ENCODE measurements around the gene NR4A3.

The NR4A3 gene

DNA sequence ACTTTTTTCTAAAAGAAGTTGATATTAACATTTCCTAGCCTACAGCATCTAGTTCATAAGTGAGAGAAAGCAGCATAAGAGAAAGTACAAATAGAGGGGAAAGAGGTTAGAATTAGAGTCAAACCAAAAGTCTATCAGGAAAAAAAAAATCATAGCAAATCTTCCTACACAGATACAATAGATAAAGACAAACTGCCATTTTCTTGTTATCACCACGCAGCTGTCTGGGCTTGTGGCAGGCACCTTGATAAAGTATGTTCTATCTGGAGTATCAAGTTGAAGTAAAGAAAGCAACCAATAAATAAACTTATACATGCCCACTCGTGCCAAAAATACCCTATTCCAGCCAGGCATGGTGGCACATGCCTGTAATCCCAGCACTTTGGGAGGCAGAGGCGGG is 5.3 kb upstream of the NR4A3 start:
- no peak for DNase-seq

DNA sequence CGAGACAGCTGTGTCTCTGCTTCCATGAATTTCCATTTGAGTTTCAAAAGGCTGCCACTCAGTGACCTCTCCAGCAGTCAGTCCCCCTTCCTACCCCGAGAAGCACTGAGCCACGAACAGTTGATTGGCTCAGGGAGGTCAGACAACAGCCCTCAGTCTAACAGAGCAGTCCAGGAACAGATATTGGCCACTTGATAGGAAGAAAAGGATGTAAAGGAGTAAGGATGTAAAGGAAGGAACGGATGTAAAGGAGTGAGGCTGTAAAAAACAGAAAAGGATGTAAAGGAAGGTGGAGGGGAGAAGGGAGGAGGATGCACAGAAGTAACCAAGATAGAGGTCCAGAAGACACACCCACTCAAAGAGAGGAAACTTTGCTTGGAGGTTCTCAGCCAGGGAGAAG is 3.2 kb upstream of the NR4A3 start:
- DNase-seq, result no peak

DNA sequence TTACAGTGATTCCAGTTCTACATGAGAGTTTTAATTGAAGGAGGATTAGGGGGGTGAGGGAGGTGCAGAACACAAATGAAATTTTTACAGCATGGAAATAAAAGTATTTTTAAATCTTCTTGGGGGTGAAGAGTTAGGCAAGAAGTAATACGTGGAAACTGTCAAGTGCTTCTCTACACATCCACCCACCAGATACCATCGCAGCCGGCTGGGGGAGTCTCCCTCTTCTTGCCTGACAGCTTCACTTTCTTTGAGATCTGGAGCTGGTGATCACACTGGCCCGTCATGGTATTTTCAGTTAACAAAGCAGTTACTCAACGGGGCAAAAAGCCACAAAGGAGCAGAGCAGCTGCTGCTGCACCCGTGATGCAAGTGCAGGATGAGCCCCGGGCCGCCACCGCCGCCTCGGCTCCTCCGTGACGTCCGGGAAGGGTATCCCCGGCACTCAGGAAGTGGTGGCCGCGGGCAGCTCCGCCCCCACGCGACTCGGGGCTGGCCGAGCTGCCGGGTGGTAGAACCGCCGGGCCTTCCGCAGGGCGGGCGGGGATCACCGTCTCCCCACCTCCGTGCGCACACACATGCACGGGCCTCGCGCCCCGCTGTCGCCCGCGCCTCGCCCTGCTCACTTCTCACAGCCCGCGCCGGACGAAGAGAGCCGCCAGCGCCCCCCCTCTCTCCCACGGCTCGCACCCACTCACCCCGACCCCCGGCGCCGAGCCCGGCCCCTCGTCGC is 2.4 kb upstream of the NR4A3 start:
- peak; percentile 66 for DNase-seq

- DNase-seq, result no peak
These were observed 1.6 kb upstream of the NR4A3 start for GRCh38 chr9:99819856-99820684.

DNA sequence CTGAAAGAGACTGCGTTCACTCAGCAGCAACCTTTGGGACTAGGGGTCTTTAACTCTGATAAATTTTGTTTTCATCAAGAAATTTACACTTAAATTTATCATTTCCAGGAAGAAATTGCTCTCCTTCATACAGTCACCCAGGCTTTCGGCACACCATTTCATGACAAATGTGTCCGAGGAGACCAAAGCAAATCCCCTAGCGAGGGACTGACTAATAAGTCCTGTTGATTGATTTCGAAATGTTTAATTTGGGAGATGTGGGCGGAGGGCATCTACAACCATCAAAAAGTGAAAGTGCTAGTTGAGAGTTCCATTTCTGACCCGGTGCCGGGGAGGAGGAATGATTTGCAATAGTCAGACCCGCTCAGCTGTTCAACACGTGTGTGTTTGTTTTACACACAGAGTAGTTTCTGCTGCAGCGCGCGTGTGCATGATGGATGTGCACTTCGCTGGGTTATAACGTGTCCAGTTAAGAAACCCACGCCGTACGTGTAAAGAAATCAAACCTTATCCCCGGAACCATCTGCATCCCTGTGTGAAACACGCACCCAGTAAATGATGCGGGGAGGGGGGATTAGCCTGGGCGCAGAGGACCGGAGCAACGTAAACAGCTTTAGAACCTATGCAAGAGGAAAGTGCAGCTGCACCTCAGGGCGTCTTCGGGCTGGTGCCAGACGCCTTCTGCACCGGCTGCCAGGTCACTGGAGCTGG is 845 bp upstream of the NR4A3 start:
- DNase-seq, result peak; percentile 32

DNA sequence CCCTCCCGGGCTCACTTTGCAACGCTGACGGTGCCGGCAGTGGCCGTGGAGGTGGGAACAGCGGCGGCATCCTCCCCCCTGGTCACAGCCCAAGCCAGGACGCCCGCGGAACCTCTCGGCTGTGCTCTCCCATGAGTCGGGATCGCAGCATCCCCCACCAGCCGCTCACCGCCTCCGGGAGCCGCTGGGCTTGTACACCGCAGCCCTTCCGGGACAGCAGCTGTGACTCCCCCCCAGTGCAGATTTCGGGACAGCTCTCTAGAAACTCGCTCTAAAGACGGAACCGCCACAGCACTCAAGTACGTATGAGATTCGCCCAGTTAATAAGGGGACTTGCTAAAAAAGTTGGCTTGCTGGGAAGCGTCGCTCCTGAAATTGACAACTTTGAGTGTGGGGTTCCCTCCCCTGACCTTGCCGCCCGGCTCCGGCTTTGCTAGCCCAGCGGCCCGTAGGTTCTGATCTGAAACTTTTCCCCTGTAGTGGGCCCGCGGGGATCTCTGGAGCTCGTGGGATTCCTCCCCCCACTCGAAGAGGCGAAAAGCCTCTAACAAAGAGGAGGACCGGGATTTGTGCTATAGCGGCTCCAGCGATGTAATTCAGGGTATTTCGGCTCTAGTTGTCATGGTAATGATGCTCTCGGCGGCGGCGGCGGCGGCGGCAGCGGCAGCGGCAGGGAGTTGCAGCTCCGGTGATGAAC is 572 bp downstream of the NR4A3 start:
- no peak for DNase-seq

- DNase-seq, result no peak
These were observed 1.3 kb downstream of the NR4A3 start for GRCh38 chr9:99822806-99823591.

- DNase-seq, result no peak
These were observed 2.1 kb downstream of the NR4A3 start for GRCh38 chr9:99823681-99824377.

DNA sequence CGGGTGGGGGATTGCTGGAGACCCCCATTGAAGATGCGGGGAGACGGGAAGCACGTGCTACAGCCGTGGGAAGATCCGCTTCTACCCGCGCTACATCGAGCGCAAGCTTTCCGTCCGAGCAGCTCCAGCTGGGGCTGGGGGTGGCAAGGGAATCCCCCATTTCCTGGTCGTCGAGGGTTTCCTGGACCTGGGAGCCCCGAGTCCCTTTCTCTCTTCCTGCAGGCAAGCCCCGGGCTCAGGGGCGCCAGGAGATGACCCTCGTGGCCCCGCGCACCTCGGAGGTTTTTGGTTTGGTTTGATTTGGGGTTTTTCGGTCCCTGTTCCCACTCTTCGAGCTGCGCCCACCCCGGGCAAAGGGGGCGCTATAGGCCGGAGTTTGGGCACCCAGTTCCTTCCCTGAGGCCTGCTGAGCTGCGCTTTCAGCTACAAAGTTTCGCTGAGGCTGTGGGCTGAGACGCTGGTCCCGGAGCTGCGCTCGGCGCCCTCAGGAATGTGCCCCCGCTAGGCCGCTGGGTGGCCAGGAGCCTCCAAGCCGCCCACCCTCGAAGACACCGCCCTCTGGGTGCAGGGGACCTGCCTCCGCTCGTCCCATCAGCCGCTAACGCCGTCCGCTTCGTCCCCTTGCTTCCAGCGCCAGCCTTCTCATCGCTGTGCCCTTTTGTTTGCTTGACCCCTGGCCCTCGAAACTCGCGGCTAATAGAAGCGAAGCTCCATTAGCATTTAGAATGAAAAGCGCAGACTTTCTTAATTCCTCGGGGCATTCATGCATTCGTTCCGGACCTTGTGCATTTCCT is 2.9 kb downstream of the NR4A3 start:
- DNase-seq, result no peak

GRCh38 chr9:99825172-99826046 is 3.7 kb downstream of the NR4A3 start:
- DNase-seq, result no peak

- DNase-seq, result no peak
These were observed 4.9 kb downstream of the NR4A3 start for GRCh38 chr9:99826579-99826978.

DNA sequence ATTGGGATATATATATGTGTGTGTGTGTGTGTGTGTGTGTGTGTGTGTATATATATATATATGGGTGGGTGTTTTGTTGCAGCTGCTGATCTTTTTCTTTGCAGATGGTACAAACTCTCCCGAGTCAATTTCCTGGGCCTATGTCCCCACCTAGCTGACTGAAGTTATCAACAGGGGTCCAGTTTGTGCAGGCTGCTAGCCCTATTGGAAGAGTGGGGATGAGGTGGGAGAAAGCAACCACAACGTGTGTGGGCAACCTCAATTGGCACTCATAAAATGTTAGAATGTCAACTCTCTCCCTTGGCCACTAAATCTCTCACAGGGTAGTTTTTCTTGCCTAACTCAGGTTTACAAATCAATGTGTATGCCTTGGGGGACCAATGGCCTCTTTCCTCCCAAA is 5.6 kb downstream of the NR4A3 start:
- no peak for DNase-seq

DNA sequence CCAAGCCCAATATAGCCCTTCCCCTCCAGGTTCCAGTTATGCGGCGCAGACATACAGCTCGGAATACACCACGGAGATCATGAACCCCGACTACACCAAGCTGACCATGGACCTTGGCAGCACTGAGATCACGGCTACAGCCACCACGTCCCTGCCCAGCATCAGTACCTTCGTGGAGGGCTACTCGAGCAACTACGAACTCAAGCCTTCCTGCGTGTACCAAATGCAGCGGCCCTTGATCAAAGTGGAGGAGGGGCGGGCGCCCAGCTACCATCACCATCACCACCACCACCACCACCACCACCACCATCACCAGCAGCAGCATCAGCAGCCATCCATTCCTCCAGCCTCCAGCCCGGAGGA is 6.3 kb downstream of the NR4A3 start:
- DNase-seq, result no peak

DNA sequence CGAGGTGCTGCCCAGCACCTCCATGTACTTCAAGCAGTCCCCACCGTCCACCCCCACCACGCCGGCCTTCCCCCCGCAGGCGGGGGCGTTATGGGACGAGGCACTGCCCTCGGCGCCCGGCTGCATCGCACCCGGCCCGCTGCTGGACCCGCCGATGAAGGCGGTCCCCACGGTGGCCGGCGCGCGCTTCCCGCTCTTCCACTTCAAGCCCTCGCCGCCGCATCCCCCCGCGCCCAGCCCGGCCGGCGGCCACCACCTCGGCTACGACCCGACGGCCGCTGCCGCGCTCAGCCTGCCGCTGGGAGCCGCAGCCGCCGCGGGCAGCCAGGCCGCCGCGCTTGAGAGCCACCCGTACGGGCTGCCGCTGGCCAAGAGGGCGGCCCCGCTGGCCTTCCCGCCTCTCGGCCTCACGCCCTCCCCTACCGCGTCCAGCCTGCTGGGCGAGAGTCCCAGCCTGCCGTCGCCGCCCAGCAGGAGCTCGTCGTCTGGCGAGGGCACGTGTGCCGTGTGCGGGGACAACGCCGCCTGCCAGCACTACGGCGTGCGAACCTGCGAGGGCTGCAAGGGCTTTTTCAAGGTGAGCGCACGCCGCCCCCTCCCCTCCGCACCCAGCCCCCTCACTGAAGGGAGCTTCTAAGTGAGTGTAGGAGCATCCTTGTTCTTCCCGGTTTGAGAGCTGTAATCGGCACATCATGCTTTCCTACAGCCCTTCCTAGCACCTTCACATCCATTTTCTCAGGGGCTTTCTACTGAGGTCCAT is 6.9 kb downstream of the NR4A3 start:
- DNase-seq, result no peak

GRCh38 chr9:99831857-99832557 is 10.3 kb downstream of the NR4A3 start:
- no peak for DNase-seq

- no peak for DNase-seq
These were observed 10.8 kb downstream of the NR4A3 start for GRCh38 chr9:99832558-99832864.

DNA sequence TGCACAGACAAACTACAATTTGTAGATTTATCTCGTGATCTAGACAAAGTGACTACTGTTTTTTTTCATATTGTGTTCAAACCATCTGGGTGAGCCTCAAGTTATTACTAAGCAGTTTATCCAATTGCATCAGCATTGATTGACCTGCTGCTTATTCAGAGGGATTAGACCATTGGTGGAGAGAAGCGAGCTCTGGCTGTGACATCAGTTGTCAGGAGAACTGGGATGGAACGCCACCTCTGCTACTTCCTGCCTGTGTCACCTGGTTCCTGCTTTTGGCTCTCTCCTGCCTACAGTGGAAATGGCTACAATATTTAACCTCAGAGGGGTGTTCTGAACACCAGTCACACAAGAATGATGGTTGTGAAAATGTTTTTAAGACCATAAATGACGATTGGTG is 12.1 kb downstream of the NR4A3 start:
- DNase-seq, result no peak

DNA sequence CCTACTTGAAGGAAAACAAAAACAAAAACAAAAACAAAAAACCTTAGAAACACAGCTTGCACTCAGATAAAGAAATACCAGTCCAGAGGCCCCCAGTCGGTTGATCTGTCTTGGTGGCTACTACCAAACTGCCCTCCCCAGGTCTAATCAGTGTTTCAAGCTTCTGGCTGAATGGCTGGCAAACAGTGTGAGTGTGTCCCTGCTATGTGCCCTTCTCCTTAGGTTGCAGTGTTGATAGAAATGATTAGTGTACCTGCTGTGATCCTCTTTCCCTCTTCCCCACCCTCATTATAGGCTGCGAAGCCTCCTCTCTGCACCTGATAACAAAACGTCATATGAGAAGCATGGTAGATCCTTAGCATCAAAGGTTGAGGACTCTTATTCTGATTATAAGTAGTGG is 12.8 kb downstream of the NR4A3 start:
- DNase-seq, result no peak

- DNase-seq, result no peak
These were observed 13.5 kb downstream of the NR4A3 start for GRCh38 chr9:99835142-99835541.
